ENCODE measurements around the gene HORMAD2. TPM values are rescaled to one million over a fixed set of nuclear protein-coding genes. Genes with fewer than 3 reads are reported as not detected.

HORMAD2 gene
- total and polyA plus RNA-seq, 4 donors: 0.11 to 0.86 (median 0.37) TPM

GRCh38 chr22:30201945-30202344 lies 121.7 kb downstream of the HORMAD2 start:
- Histone ChIP-seq H3K36me3 (ENCODE audit: control insufficient read depth, insufficient read depth, low read length) (no peaks in the 10 kb centered on the region), H3K9me3 (ENCODE audit: control insufficient read depth, insufficient read depth, low read length) (no peaks in the 10 kb centered on the region), H3K27ac (ENCODE audit: low read depth, low read length) (peak overlapping the region; percentile 79), H3K4me1 (ENCODE audit: control insufficient read depth, insufficient read depth, low read length) (peaks cover 33% of the 10 kb centered on the region), H3K4me3 (ENCODE audit: low read depth, low read length) (no peak overlapping the region), H3K27me3 (ENCODE audit: control insufficient read depth, insufficient read depth, low read length) (no peaks in the 10 kb centered on the region)
- 100% methylated on average over 2 of the region's 3 CpGs for WGBS (ENCODE audit: insufficient coverage)
- DNase-seq (ENCODE audit: low read depth in 4 of 6, low spot score in 6 of 6): no peak

GRCh38 chr22:30202531-30203006 lies 122.3 kb downstream of the HORMAD2 start:
- H3K9me3 ChIP-seq (ENCODE audit: control insufficient read depth, insufficient read depth, low read length): no peaks in the 10 kb centered on the region
- WGBS (ENCODE audit: insufficient coverage): 55% methylated on average over 7 of the region's 9 CpGs
- H3K36me3 ChIP-seq (ENCODE audit: control insufficient read depth, insufficient read depth, low read length): no peaks in the 10 kb centered on the region
- H3K27ac ChIP-seq (ENCODE audit: low read depth, low read length): peak overlapping the region; percentile 79
- H3K27me3 ChIP-seq (ENCODE audit: control insufficient read depth, insufficient read depth, low read length): no peaks in the 10 kb centered on the region
- peaks cover 39% of the 10 kb centered on the region for H3K4me1 ChIP-seq (ENCODE audit: control insufficient read depth, insufficient read depth, low read length)
- DNase-seq (ENCODE audit: low read depth in 4 of 6, low spot score in 6 of 6): peak in 2 of 6 donors; percentile 26 to 54
- H3K4me3 ChIP-seq (ENCODE audit: low read depth, low read length): no peak overlapping the region

GRCh38 chr22:30204015-30204741 lies 123.9 kb downstream of the HORMAD2 start:
- H3K36me3 ChIP-seq (ENCODE audit: control insufficient read depth, insufficient read depth, low read length): no peaks in the 10 kb centered on the region
- DNase-seq (ENCODE audit: low read depth in 4 of 6, low spot score in 6 of 6): no peak
- peak overlapping the region; percentile 69 for H3K27ac ChIP-seq (ENCODE audit: low read depth, low read length)
- no peaks in the 10 kb centered on the region for H3K27me3 ChIP-seq (ENCODE audit: control insufficient read depth, insufficient read depth, low read length)
- 90% methylated on average over 6 of the region's 7 CpGs for WGBS (ENCODE audit: insufficient coverage)
- H3K4me1 ChIP-seq (ENCODE audit: control insufficient read depth, insufficient read depth, low read length): peaks cover 50% of the 10 kb centered on the region
- no peak overlapping the region for H3K4me3 ChIP-seq (ENCODE audit: low read depth, low read length)
- H3K9me3 ChIP-seq (ENCODE audit: control insufficient read depth, insufficient read depth, low read length): no peaks in the 10 kb centered on the region

- DNase-seq (ENCODE audit: low read depth in 4 of 6, low spot score in 6 of 6): peak in 2 of 6 donors; percentile 62 to 77
- no peaks in the 10 kb centered on the region for H3K9me3 ChIP-seq (ENCODE audit: control insufficient read depth, insufficient read depth, low read length)
- H3K4me1 ChIP-seq (ENCODE audit: control insufficient read depth, insufficient read depth, low read length): peaks cover 55% of the 10 kb centered on the region
- H3K27ac ChIP-seq (ENCODE audit: low read depth, low read length): peak overlapping the region; percentile 69
- H3K27me3 ChIP-seq (ENCODE audit: control insufficient read depth, insufficient read depth, low read length): no peaks in the 10 kb centered on the region
- 21% methylated on average over 7 of the region's 10 CpGs for WGBS (ENCODE audit: insufficient coverage)
- H3K4me3 ChIP-seq (ENCODE audit: low read depth, low read length): no peak overlapping the region
- H3K36me3 ChIP-seq (ENCODE audit: control insufficient read depth, insufficient read depth, low read length): no peaks in the 10 kb centered on the region
These were observed 124.5 kb downstream of the HORMAD2 start for GRCh38 chr22:30204742-30205111.

DNA sequence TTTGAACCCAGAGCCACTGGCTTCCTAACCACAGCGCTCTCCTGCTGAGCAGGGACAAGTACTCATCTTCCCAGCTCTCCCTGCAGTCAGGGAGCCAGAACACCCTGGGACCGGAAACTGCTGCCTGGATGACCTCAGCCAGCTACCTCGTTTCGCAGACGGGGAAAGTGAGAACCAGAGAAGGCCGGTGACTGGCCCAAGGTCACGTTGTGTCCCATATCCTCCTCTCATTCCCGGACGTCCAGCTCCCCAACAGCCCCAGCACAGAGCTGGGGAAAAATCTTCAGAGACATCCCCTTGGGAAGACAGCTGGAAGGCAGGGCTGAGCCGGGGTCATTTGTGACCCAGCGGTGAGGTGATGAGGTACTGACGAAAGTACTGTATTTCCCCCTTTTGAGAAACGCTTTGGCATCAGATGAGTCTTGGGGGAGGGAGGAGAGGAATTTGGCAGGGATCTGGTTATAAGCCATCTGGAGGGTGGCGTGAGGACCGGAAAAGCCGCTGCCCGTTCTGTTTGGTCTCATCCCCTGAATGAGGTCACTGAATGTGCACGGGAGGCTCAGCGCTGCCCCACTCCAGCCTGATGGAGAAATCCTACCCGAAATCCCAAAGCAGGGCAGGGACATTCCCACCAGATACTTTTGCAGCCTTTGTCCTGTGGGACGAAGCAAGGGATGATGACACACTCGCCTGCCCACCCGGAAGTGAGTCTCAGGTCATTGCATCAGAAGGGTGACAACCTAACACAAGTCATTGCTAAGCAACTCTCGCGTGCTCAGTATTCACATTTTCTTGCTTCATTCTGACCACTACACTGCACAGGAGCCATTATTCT lies 125.2 kb downstream of the HORMAD2 start:
- no peak overlapping the region for H3K27ac ChIP-seq (ENCODE audit: low read depth, low read length)
- H3K9me3 ChIP-seq (ENCODE audit: control insufficient read depth, insufficient read depth, low read length): no peaks in the 10 kb centered on the region
- peak in 2 of 6 donors; percentile 21 to 34 for DNase-seq (ENCODE audit: low read depth in 4 of 6, low spot score in 6 of 6)
- no peaks in the 10 kb centered on the region for H3K27me3 ChIP-seq (ENCODE audit: control insufficient read depth, insufficient read depth, low read length)
- no peak overlapping the region for H3K4me3 ChIP-seq (ENCODE audit: low read depth, low read length)
- H3K4me1 ChIP-seq (ENCODE audit: control insufficient read depth, insufficient read depth, low read length): peaks cover 61% of the 10 kb centered on the region
- WGBS (ENCODE audit: insufficient coverage): 66% methylated on average over 23 of the region's 25 CpGs
- H3K36me3 ChIP-seq (ENCODE audit: control insufficient read depth, insufficient read depth, low read length): no peaks in the 10 kb centered on the region

- no peaks in the 10 kb centered on the region for H3K27me3 ChIP-seq (ENCODE audit: control insufficient read depth, insufficient read depth, low read length)
- H3K9me3 ChIP-seq (ENCODE audit: control insufficient read depth, insufficient read depth, low read length): no peaks in the 10 kb centered on the region
- H3K4me3 ChIP-seq (ENCODE audit: low read depth, low read length): no peak overlapping the region
- WGBS (ENCODE audit: insufficient coverage): 65% methylated on average over 13 of the region's 16 CpGs
- H3K4me1 ChIP-seq (ENCODE audit: control insufficient read depth, insufficient read depth, low read length): peaks cover 64% of the 10 kb centered on the region
- no peak for DNase-seq (ENCODE audit: low read depth in 4 of 6, low spot score in 6 of 6)
- H3K36me3 ChIP-seq (ENCODE audit: control insufficient read depth, insufficient read depth, low read length): no peaks in the 10 kb centered on the region
- H3K27ac ChIP-seq (ENCODE audit: low read depth, low read length): no peak overlapping the region
These were observed 126.7 kb downstream of the HORMAD2 start for GRCh38 chr22:30206944-30207343.

- Histone ChIP-seq H3K27ac (ENCODE audit: low read depth, low read length) (peak overlapping the region; percentile 91), H3K36me3 (ENCODE audit: control insufficient read depth, insufficient read depth, low read length) (no peaks in the 10 kb centered on the region), H3K9me3 (ENCODE audit: control insufficient read depth, insufficient read depth, low read length) (no peaks in the 10 kb centered on the region), H3K27me3 (ENCODE audit: control insufficient read depth, insufficient read depth, low read length) (no peaks in the 10 kb centered on the region), H3K4me1 (ENCODE audit: control insufficient read depth, insufficient read depth, low read length) (peaks cover 65% of the 10 kb centered on the region), H3K4me3 (ENCODE audit: low read depth, low read length) (no peak overlapping the region)
- WGBS (ENCODE audit: insufficient coverage): 67% methylated on average over 25 of the region's 26 CpGs
- DNase-seq (ENCODE audit: low read depth in 4 of 6, low spot score in 6 of 6): peak in 2 of 6 donors; percentile 49 to 59
These were observed 128.7 kb downstream of the HORMAD2 start for GRCh38 chr22:30208631-30209603.

DNA sequence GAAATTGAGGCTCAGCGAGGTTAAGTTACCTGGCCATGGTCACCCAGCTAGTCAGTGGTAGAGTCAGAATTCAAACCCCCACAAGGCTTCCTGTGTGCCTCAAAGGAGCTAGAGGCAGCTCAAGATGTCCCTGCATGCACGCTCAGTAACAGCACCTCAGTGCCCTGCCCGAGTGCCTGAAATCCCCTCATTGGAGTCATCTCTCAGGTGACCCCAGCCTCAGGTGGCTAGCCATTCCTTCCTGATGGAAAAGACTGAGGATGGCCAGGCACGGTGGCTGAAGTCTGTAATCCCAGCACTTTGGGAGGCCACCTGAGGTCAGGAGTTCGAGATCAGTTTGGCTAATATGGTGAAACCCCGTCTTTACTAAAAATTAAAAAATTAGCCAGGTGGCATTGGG lies 129.4 kb downstream of the HORMAD2 start:
- DNase-seq (ENCODE audit: low read depth in 4 of 6, low spot score in 6 of 6): no peak
- Histone ChIP-seq H3K27ac (ENCODE audit: low read depth, low read length) (peak overlapping the region; percentile 91), H3K4me3 (ENCODE audit: low read depth, low read length) (no peak overlapping the region), H3K4me1 (ENCODE audit: control insufficient read depth, insufficient read depth, low read length) (peaks cover 62% of the 10 kb centered on the region), H3K9me3 (ENCODE audit: control insufficient read depth, insufficient read depth, low read length) (no peaks in the 10 kb centered on the region), H3K27me3 (ENCODE audit: control insufficient read depth, insufficient read depth, low read length) (no peaks in the 10 kb centered on the region), H3K36me3 (ENCODE audit: control insufficient read depth, insufficient read depth, low read length) (no peaks in the 10 kb centered on the region)
- WGBS (ENCODE audit: insufficient coverage): 97% methylated on average over 5 of the region's 6 CpGs
